A673 (cell line): ENCODE measurements around the gene ABCG1. TPM values are rescaled to one million over a fixed set of nuclear protein-coding genes. Genes with fewer than 3 reads are reported as not detected.

Experiments used
- BruUV-seq: library from RNA; stranded (reverse); fragments of 400-500 nt; replicated peaks from 2 replicates; lab custom pipeline; 2021; lab: Mats Ljungman, UMichigan
- CTCF ChIA-PET: fragments of 300-600 bp; sonication (Branson Sonifier 250); formaldehyde crosslinking; loops from one replicate; lab custom pipeline; 2022; ENCODE audit warnings: antibody characterized with exemption; lab: Charles Lee
- POLR2A ChIA-PET: fragments of 300-600 bp; sonication (Branson Sonifier 250); formaldehyde crosslinking; loops from one replicate; lab custom pipeline; 2022; ENCODE audit warnings: antibody characterized with exemption; ENCODE audit not compliant: low non-redundant PET; lab: Charles Lee
- DNase-seq: peaks from one replicate; pipeline ENCODE4 v3.0.0-alpha.2; 2015; ENCODE audit warnings: low spot score
- H3K27ac ChIP-seq: fragments of 200-600 bp; sonication (generic); 2 replicates; pipeline ENCODE4 v1.5.1; 2016; ENCODE audit warnings: mixed run types, low read depth, mild to moderate bottlenecking, mixed read lengths, antibody characterized with exemption, low read length; ENCODE audit not compliant: poor library complexity, severe bottlenecking
- H3K27me3 ChIP-seq: fragments of 200-600 bp; sonication (generic); replicated peaks from 2 replicates; pipeline ENCODE4 v1.6.1; 2017; ENCODE audit warnings: mixed run types, low read depth, mild to moderate bottlenecking, mixed read lengths, antibody characterized with exemption, low read length; ENCODE audit not compliant: insufficient read depth, poor library complexity
- H3K36me3 ChIP-seq: fragments of 200-600 bp; sonication (generic); 2 replicates; pipeline ENCODE4 v1.6.1; 2016; ENCODE audit warnings: mixed run types, mild to moderate bottlenecking, mixed read lengths, antibody characterized with exemption, low read length; ENCODE audit not compliant: insufficient read depth, poor library complexity, severe bottlenecking
- H3K4me1 ChIP-seq: fragments of 200-600 bp; sonication (generic); 2 replicates; pipeline ENCODE4 v1.6.1; 2017; ENCODE audit warnings: mixed run types, mild to moderate bottlenecking, mixed read lengths, antibody characterized with exemption, low read length; ENCODE audit not compliant: insufficient read depth, poor library complexity, severe bottlenecking
- H3K4me3 ChIP-seq: fragments of 200-600 bp; sonication (generic); 2 replicates; pipeline ENCODE4 v1.5.1; 2016; ENCODE audit warnings: low read depth, mixed run types, mild to moderate bottlenecking, mixed read lengths, low read length; ENCODE audit not compliant: poor library complexity, severe bottlenecking
- H3K9me3 ChIP-seq: fragments of 200-600 bp; sonication (generic); 2 replicates; pipeline ENCODE4 v1.6.1; 2016; ENCODE audit warnings: mixed run types, low read depth, mild to moderate bottlenecking, mixed read lengths, antibody characterized with exemption, low read length; ENCODE audit not compliant: poor library complexity, severe bottlenecking
- CTCF ChIP-seq: fragments of 300-800, 200-600 bp; sonication (generic); conservative IDR thresholded peaks from 2 replicates; pipeline ENCODE4 v1.5.1; 2017; ENCODE audit warnings: low read depth, mild to moderate bottlenecking, antibody characterized with exemption, low read length, moderate library complexity, mixed read lengths
- EZH2 ChIP-seq: fragments of 200-600 bp; sonication (generic); IDR thresholded peaks from 2 replicates; pipeline ENCODE4 v1.6.1; 2017; ENCODE audit warnings: borderline replicate concordance, low read depth, mild to moderate bottlenecking, mixed read lengths, antibody characterized with exemption, low read length; ENCODE audit not compliant: poor library complexity, severe bottlenecking
- intact Hi-C: fragments of 100-400 bp; cut with micrococcal nuclease; formaldehyde crosslinking; loops from one replicate; pipeline ENCODE4 v1.10.0; 2022; ENCODE audit not compliant: unreplicated experiment
- total RNA-seq: library from RNA; stranded (reverse); gene quantifications from 2 replicates; pipeline ENCODE4 v1.2.3, GENCODE V29; 2021

Gene ABCG1
- total RNA-seq, 1 experiment from 2014 or later: 3.4 TPM

GRCh38 chr21:42296501-42296900, 77.6 kb downstream of the ABCG1 start:
- BruUV-seq: no TSS peak
- Histone ChIP-seq H3K4me3 (no peak overlapping the region), H3K9me3 (no peaks in the 10 kb centered on the region), H3K27me3 (no peaks in the 10 kb centered on the region), H3K36me3 (no peaks in the 10 kb centered on the region), H3K27ac (no peak overlapping the region), H3K4me1 (no peaks in the 10 kb centered on the region)
- no peak for TF ChIP-seq EZH2
- TF ChIP-seq CTCF: no peak
- intact Hi-C loops: no loop called here
- ChIA-PET CTCF (interaction anchor here (0.6 to 1.1 kb wide), 2 partner anchors 38 to 132 kb away, joined by 3 to 4 read pairs; no protein-coding TSS in a partner anchor), POLR2A (no interaction called here)
- DNase-seq: no peak

- TF ChIP-seq EZH2 (no peak), CTCF (no peak)
- no peaks in the 10 kb centered on the region for H3K27me3 ChIP-seq
Measured at GRCh38 chr21:42297377-42297776, 78.4 kb downstream of the ABCG1 start.

GRCh38 chr21:42298237-42298636, 79.3 kb downstream of the ABCG1 start:
- Histone ChIP-seq H3K9me3 (no peaks in the 10 kb centered on the region), H3K27me3 (no peaks in the 10 kb centered on the region), H3K27ac (no peak overlapping the region), H3K4me1 (no peaks in the 10 kb centered on the region), H3K36me3 (no peaks in the 10 kb centered on the region), H3K4me3 (no peak overlapping the region)
- POLR2A ChIA-PET: no interaction called here
- TF ChIP-seq CTCF (no peak), EZH2 (no peak)
- no peak for DNase-seq
- CTCF ChIA-PET: no interaction called here
- intact Hi-C loops: no loop called here
- no TSS peak for BruUV-seq

More at GRCh38 chr21:42297377-42297776, 78.4 kb downstream of the ABCG1 start:
- Histone ChIP-seq H3K36me3 (no peaks in the 10 kb centered on the region), H3K27ac (no peak overlapping the region), H3K4me1 (no peaks in the 10 kb centered on the region), H3K4me3 (no peak overlapping the region), H3K9me3 (no peaks in the 10 kb centered on the region)
- POLR2A ChIA-PET: no interaction called here
- no TSS peak for BruUV-seq
- intact Hi-C loops: no loop called here
- DNase-seq: no peak
- CTCF ChIA-PET: no interaction called here
